ENCODE results near the gene PGR. TPM values are rescaled to one million over a fixed set of nuclear protein-coding genes. Genes with fewer than 3 reads are reported as not detected.

Gene PGR
- total RNA-seq, 1 experiment from 2014 or later: 0.24 TPM

GRCh38 chr11:101127197-101127698 lies 2.4 kb downstream of the PGR start:
- DNase-seq (ENCODE audit: low spot score): peak; percentile 7
- H3K27ac ChIP-seq (ENCODE audit: low read depth, low read length, poor library complexity, severe bottlenecking): no peak overlapping the region
- POLR2A ChIA-PET (ENCODE audit: low non-redundant PET): no interaction called here
- H3K4me3 ChIP-seq (ENCODE audit: low read depth, low read length, poor library complexity, severe bottlenecking): peak overlapping the region; percentile 27
- CTCF ChIA-PET: no interaction called here
- intact Hi-C loops (cut with micrococcal nuclease; ENCODE audit: unreplicated experiment): no loop called here
- BruUV-seq (replicated peaks): no TSS peak
- H3K27me3 ChIP-seq (replicated peaks; ENCODE audit: insufficient read depth, low read depth, low read length, poor library complexity): peaks cover 89% of the 10 kb centered on the region
- TF ChIP-seq CTCF (conservative IDR thresholded peaks at IDR 0.05; ENCODE audit: low read depth, low read length): no peak
- TF ChIP-seq EZH2 (IDR thresholded peaks at IDR 0.05; ENCODE audit: borderline replicate concordance, low read depth, low read length, poor library complexity, severe bottlenecking): peak; percentile 23
- peaks cover 18% of the 10 kb centered on the region for H3K4me1 ChIP-seq (ENCODE audit: insufficient read depth, low read length, poor library complexity, severe bottlenecking)
- H3K9me3 ChIP-seq (ENCODE audit: low read depth, low read length, poor library complexity, severe bottlenecking): no peaks in the 10 kb centered on the region
- H3K36me3 ChIP-seq (ENCODE audit: insufficient read depth, low read length, poor library complexity, severe bottlenecking): no peaks in the 10 kb centered on the region

- peaks cover 89% of the 10 kb centered on the region for H3K27me3 ChIP-seq (replicated peaks; ENCODE audit: insufficient read depth, low read depth, low read length, poor library complexity)
- intact Hi-C loops (cut with micrococcal nuclease; ENCODE audit: unreplicated experiment): no loop called here
- TF ChIP-seq EZH2 (IDR thresholded peaks at IDR 0.05; ENCODE audit: borderline replicate concordance, low read depth, low read length, poor library complexity, severe bottlenecking) (no peak), CTCF (conservative IDR thresholded peaks at IDR 0.05; ENCODE audit: low read depth, low read length) (no peak)
- H3K27ac ChIP-seq (ENCODE audit: low read depth, low read length, poor library complexity, severe bottlenecking): no peak overlapping the region
- H3K9me3 ChIP-seq (ENCODE audit: low read depth, low read length, poor library complexity, severe bottlenecking): no peaks in the 10 kb centered on the region
- peak; percentile 3 for DNase-seq (ENCODE audit: low spot score)
- no peak overlapping the region for H3K4me3 ChIP-seq (ENCODE audit: low read depth, low read length, poor library complexity, severe bottlenecking)
- no TSS peak for BruUV-seq (replicated peaks)
- POLR2A ChIA-PET (ENCODE audit: low non-redundant PET): no interaction called here
- CTCF ChIA-PET: no interaction called here
- H3K36me3 ChIP-seq (ENCODE audit: insufficient read depth, low read length, poor library complexity, severe bottlenecking): no peaks in the 10 kb centered on the region
- H3K4me1 ChIP-seq (ENCODE audit: insufficient read depth, low read length, poor library complexity, severe bottlenecking): peaks cover 18% of the 10 kb centered on the region
Observed at GRCh38 chr11:101126551-101127196, 2.9 kb downstream of the PGR start.

- intact Hi-C loops (cut with micrococcal nuclease; ENCODE audit: unreplicated experiment): no loop called here
- Histone ChIP-seq H3K27ac (ENCODE audit: low read depth, low read length, poor library complexity, severe bottlenecking) (no peak overlapping the region), H3K4me3 (ENCODE audit: low read depth, low read length, poor library complexity, severe bottlenecking) (no peak overlapping the region), H3K36me3 (ENCODE audit: insufficient read depth, low read length, poor library complexity, severe bottlenecking) (no peaks in the 10 kb centered on the region), H3K27me3 (replicated peaks; ENCODE audit: insufficient read depth, low read depth, low read length, poor library complexity) (no peaks in the 10 kb centered on the region), H3K9me3 (ENCODE audit: low read depth, low read length, poor library complexity, severe bottlenecking) (no peaks in the 10 kb centered on the region), H3K4me1 (ENCODE audit: insufficient read depth, low read length, poor library complexity, severe bottlenecking) (no peaks in the 10 kb centered on the region)
- ChIA-PET CTCF (no interaction called here), POLR2A (ENCODE audit: low non-redundant PET) (no interaction called here)
- TF ChIP-seq EZH2 (IDR thresholded peaks at IDR 0.05; ENCODE audit: borderline replicate concordance, low read depth, low read length, poor library complexity, severe bottlenecking): no peak
- no peak for TF ChIP-seq CTCF (conservative IDR thresholded peaks at IDR 0.05; ENCODE audit: low read depth, low read length)
- no TSS peak for BruUV-seq (replicated peaks)
- no peak for DNase-seq (ENCODE audit: low spot score)
Observed at GRCh38 chr11:101115671-101116160, 13.9 kb downstream of the PGR start.
